Duodenal mucosa (tissue), 2 donors: ENCODE data around the gene ADARB2.

Experiments used
- H3K27ac ChIP-seq: one replicate; pipeline ENCODE4 v1.7.0; 2013; ENCODE audit warnings: low read depth, low read length
- H3K27me3 ChIP-seq, 2 donors: one replicate each; pipeline ENCODE4 v1.7.0; 2013; ENCODE audit warnings: low read length in 2 of 2, control low read depth in 1 of 2; ENCODE audit not compliant: insufficient read depth in 2 of 2, control insufficient read depth in 1 of 2
- H3K36me3 ChIP-seq, 2 donors: one replicate each; pipeline ENCODE4 v1.7.0; 2013; ENCODE audit warnings: low read length in 2 of 2, control low read depth in 1 of 2; ENCODE audit not compliant: insufficient read depth in 2 of 2, control insufficient read depth in 1 of 2
- H3K4me1 ChIP-seq, 2 donors: one replicate each; pipeline ENCODE4 v1.7.0; 2013; ENCODE audit warnings: low read length in 2 of 2, control low read depth in 1 of 2; ENCODE audit not compliant: insufficient read depth in 2 of 2, control insufficient read depth in 1 of 2
- H3K4me3 ChIP-seq, 2 donors: one replicate each; pipeline ENCODE4 v1.7.0; 2013; ENCODE audit warnings: low read length in 2 of 2, low read depth in 1 of 2
- H3K9ac ChIP-seq, 2 donors: one replicate each; pipeline ENCODE4 v1.7.0; 2013; ENCODE audit warnings: low read length in 2 of 2, low read depth in 1 of 2
- H3K9me3 ChIP-seq, 2 donors: one replicate each; pipeline ENCODE4 v1.7.0; 2013; ENCODE audit warnings: low read length in 2 of 2, control low read depth in 1 of 2; ENCODE audit not compliant: control insufficient read depth in 1 of 2

Gene ADARB2

GRCh38 chr10:1293157-1293556, 444.2 kb downstream of the ADARB2 start:
- H3K9me3 ChIP-seq, result no peaks in the 10 kb centered on the region
- peaks cover 0 to 6% of the 10 kb centered on the region in 2 donors for H3K27me3 ChIP-seq
- H3K36me3 ChIP-seq, result no peaks in the 10 kb centered on the region
- no peak overlapping the region for H3K4me3 ChIP-seq
- no peak overlapping the region for H3K27ac ChIP-seq
- no peaks in the 10 kb centered on the region for H3K4me1 ChIP-seq
- H3K9ac ChIP-seq, result no peak overlapping the region

- Histone ChIP-seq H3K9ac (no peak overlapping the region), H3K27ac (no peak overlapping the region)
Observed at GRCh38 chr10:1292611-1293031, 444.7 kb downstream of the ADARB2 start.

GRCh38 chr10:1291178-1292090, 445.9 kb downstream of the ADARB2 start:
- Histone ChIP-seq H3K9ac (no peak overlapping the region), H3K4me3 (no peak overlapping the region), H3K27me3 (peaks cover 0 to 6% of the 10 kb centered on the region in 2 donors), H3K4me1 (no peaks in the 10 kb centered on the region), H3K9me3 (no peaks in the 10 kb centered on the region), H3K27ac (no peak overlapping the region), H3K36me3 (no peaks in the 10 kb centered on the region)

More at GRCh38 chr10:1292611-1293031, 444.7 kb downstream of the ADARB2 start:
- Histone ChIP-seq H3K36me3 (no peaks in the 10 kb centered on the region), H3K4me3 (no peak overlapping the region), H3K27me3 (peaks cover 0 to 6% of the 10 kb centered on the region in 2 donors), H3K9me3 (no peaks in the 10 kb centered on the region), H3K4me1 (no peaks in the 10 kb centered on the region)

GRCh38 chr10:1290071-1290471, 447.3 kb downstream of the ADARB2 start:
- H3K27ac ChIP-seq, result no peak overlapping the region
- no peaks in the 10 kb centered on the region for H3K4me1 ChIP-seq
- H3K27me3 ChIP-seq, result peaks cover 0 to 6% of the 10 kb centered on the region in 2 donors
- no peaks in the 10 kb centered on the region for H3K36me3 ChIP-seq
- H3K9me3 ChIP-seq, result no peaks in the 10 kb centered on the region
- no peak overlapping the region for H3K4me3 ChIP-seq
- no peak overlapping the region for H3K9ac ChIP-seq

- Histone ChIP-seq H3K9me3 (no peaks in the 10 kb centered on the region), H3K4me3 (no peak overlapping the region), H3K4me1 (no peaks in the 10 kb centered on the region), H3K9ac (no peak overlapping the region), H3K27me3 (peaks cover 0 to 6% of the 10 kb centered on the region in 2 donors), H3K27ac (no peak overlapping the region), H3K36me3 (no peaks in the 10 kb centered on the region)
Observed at GRCh38 chr10:1289591-1289990, 447.7 kb downstream of the ADARB2 start.

GRCh38 chr10:1287971-1288401, 449.3 kb downstream of the ADARB2 start:
- no peak overlapping the region for H3K9ac ChIP-seq
- H3K27me3 ChIP-seq, result peaks cover 0 to 6% of the 10 kb centered on the region in 2 donors

GRCh38 chr10:1287487-1287886, 449.8 kb downstream of the ADARB2 start:
- Histone ChIP-seq H3K27me3 (peaks cover 0 to 6% of the 10 kb centered on the region in 2 donors), H3K27ac (no peak overlapping the region), H3K4me3 (no peak overlapping the region), H3K4me1 (no peaks in the 10 kb centered on the region), H3K9ac (no peak overlapping the region), H3K9me3 (no peaks in the 10 kb centered on the region), H3K36me3 (no peaks in the 10 kb centered on the region)

More at GRCh38 chr10:1287971-1288401, 449.3 kb downstream of the ADARB2 start:
- Histone ChIP-seq H3K36me3 (no peaks in the 10 kb centered on the region), H3K4me1 (no peaks in the 10 kb centered on the region), H3K27ac (no peak overlapping the region), H3K9me3 (no peaks in the 10 kb centered on the region), H3K4me3 (no peak overlapping the region)

- no peaks in the 10 kb centered on the region for H3K36me3 ChIP-seq
- no peaks in the 10 kb centered on the region for H3K4me1 ChIP-seq
- no peak overlapping the region for H3K9ac ChIP-seq
- no peak overlapping the region for H3K4me3 ChIP-seq
- H3K27me3 ChIP-seq, result peaks cover 0 to 6% of the 10 kb centered on the region in 2 donors
- no peak overlapping the region for H3K27ac ChIP-seq
- no peaks in the 10 kb centered on the region for H3K9me3 ChIP-seq
Observed at GRCh38 chr10:1284076-1284475, 453.2 kb downstream of the ADARB2 start.

GRCh38 chr10:1281405-1281782, 455.9 kb downstream of the ADARB2 start:
- H3K27me3 ChIP-seq, result no peaks in the 10 kb centered on the region
- H3K4me1 ChIP-seq, result no peaks in the 10 kb centered on the region
- no peaks in the 10 kb centered on the region for H3K9me3 ChIP-seq
- no peak overlapping the region for H3K27ac ChIP-seq
- no peak overlapping the region for H3K9ac ChIP-seq
- no peak overlapping the region for H3K4me3 ChIP-seq
- H3K36me3 ChIP-seq, result no peaks in the 10 kb centered on the region

- H3K9ac ChIP-seq, result no peak overlapping the region
- H3K4me1 ChIP-seq, result no peaks in the 10 kb centered on the region
- no peak overlapping the region for H3K27ac ChIP-seq
- no peaks in the 10 kb centered on the region for H3K36me3 ChIP-seq
- H3K4me3 ChIP-seq, result no peak overlapping the region
- no peaks in the 10 kb centered on the region for H3K27me3 ChIP-seq
- no peaks in the 10 kb centered on the region for H3K9me3 ChIP-seq
Observed at GRCh38 chr10:1280466-1281404, 456.6 kb downstream of the ADARB2 start.
